HG03039 (cell line): ENCODE measurements around the gene ISL2.

ENCODE experiments used
- ATAC-seq: cut with Tn5 transposase; IDR thresholded peaks from one replicate; pipeline ENCODE4 v1.9.1; 2021; ENCODE audit warnings: mild to moderate bottlenecking, moderate library complexity; ENCODE audit not compliant: unreplicated experiment

Gene ISL2

DNA sequence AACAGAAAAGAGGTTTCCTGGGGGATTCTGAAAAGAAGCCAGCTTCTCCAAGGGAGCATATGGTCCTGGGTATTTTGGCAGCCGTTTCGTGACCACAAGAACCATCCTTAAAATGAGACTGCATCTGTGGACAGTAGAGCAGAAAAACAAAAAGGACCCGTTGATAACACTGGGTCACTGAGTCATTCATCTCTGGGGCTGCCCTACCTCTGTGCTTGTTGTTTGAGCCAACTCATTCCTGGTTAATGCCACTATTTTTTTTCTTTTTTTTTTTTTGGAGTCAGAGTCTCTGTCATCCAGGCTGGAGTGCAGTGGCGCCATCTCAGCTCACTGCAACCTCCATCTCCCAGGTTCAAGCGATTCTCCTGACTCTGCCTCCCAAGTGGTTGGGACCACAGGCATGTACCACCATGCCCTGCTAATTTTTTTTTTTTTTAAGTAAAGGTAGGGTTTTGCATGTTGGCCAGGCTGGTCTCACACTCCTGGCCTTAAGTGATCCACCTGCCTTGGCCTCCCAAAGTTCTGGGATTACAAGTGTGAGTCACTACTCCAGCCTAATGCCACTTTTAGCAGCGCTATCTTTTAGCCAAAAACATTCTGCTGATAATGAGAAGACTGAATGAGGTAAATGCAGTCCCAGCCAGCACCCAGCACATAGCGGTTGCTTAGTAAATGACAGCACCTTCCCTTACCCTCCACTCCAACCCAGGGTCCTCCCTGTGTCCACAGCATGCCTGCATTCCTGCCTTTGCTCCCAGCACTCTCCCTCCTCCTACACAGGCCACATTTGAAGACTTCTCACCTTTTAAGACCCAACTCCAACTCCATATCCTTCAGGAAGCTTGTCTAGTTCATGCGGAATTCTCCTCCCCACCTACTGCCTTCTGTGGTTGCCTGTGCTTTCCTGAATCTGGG lies 9.1 kb upstream of the ISL2 start:
- no peak for ATAC-seq

DNA sequence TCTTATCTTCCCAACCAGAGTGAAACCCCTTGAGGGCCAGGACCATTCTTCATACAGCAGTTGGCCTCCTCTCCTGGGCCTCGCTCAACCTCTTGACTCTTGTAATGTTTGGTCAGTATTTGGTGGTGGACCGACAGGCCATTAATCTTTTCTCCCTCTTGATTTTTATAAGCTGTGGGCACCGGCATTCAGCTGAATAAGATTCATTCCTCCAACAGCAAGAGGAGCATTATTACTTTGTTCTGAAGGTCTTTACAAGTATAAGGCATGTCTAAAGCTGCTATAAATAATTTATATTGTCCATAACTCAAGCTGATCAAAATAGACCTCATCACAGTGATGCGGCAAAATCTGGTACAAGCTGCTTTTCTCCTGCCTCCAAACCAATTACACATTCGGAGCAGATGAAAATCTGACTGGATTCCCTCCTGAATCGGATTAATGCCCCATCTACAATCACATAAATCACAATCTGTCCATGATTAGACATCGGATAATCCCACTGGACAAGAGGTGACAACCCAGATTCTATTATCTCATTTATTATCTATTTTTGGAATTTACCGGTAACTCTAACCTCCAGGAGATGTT lies 8.4 kb upstream of the ISL2 start:
- ATAC-seq, result no peak

DNA sequence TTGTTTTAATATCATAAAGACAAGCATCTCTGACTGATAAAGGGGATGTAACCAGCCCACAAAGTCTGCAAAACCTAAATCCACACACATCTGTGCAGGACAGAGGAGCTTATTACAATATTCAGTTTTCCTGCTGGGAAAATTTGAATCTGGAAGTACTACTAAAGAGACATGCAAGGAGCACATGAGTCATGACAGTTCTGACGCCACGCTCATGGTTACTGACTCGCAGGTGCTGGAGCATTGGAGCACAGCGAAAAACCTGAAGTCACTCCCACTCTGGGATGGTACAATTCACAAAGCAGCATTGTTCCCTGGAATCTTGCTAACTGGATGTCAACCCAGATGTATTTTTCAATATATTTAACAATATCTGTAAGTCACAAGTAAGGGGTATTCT lies 7.6 kb upstream of the ISL2 start:
- no peak for ATAC-seq

DNA sequence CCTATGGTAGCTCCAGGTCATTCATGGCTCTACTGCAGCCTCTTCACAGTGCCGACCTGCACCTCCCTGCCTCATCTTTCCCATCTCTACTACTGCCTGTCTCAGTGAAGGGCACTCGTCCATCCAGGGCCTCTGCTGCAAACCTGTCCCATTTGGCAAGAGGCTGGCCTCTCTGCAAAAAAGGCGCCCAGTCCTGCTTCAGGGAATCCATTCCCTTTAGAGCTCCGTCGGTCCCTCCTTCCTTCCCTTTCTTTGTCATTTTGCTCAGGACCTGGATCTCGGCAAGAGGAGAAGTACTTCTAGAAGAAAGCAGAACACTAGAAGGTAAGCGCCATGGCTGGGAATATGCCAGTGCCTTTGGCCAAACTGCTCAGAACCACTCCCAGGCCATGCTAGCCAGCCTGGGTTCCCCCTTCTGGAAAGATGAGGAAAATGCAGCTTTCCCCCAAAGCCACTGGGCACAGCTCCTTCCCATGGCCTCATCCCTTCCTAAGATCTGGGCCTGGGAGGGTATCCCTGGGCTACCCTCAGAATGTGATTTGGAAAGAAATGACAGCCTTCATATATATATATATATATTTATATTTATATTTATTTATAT lies 6.4 kb upstream of the ISL2 start:
- ATAC-seq, result no peak

DNA sequence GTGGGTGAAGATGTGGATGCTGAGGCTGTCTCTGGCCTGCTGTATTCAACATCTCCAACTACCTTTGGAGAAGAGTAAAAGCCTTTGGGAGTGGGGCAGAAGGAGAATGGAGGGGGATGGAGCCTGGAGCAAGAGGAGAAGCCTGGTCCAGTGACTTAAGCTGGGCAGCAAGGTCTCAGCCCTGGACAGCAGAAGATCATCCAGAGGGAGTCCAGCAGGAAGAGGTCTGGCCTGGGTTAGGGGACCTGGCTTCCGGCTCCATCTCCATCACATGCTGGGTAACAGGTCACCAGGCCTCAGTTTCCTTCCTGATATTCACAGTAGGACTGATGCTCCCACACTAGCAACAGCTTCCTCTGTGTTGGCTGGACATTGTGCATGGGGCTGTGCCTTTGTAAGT lies 3.8 kb upstream of the ISL2 start:
- ATAC-seq, result no peak

DNA sequence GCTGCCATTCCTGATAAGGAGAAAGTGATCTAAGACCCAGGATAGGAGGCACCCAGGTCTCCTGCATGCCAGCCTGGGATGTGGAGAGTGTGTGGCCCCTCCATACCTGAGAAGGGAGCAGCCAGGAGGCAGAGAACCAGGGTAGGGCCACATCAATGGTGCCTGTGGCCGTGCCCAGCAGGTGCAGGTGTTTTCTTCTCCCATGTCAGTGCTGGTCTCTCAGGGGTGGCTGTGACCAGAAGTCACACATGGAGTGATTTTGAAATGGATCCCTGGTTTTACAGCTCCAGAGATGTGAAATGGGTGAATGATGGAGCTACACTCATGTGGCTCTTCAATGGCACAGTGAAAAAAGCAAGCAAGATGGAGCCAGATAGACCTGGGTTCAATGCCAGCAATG lies 3.3 kb upstream of the ISL2 start:
- ATAC-seq, result no peak

DNA sequence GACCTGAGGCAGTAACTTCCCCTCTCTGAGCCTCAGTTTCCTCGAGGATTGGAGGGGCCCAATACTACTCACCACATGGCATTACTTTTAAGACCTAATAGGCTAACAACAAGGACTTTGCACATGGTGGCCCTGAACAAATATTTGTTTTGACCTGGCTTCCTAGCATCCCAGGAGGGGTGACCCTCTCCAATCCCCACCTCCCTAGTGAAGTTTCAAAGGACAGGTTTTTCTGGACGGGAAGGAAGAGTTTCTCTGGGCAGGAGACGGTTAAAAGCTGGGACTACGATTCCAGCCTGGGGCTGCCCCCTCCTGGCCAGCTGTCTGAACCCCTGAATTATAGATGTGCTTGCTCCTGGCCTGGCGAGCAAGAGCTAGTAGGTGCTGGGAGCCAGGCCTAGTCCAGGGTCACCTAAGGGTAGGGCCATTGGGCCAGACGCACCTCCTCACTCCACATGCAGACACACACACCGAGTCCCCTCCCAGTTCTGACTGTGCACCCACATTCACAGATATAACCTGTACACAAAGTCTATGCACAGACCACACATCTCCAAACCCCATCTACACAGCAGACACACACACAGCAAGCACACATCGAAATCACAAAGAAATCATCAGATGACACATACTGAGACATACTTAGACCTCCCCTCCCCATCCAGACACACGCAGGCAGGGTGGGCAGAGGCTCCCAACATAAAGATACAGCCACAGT lies 2.7 kb upstream of the ISL2 start:
- no peak for ATAC-seq

DNA sequence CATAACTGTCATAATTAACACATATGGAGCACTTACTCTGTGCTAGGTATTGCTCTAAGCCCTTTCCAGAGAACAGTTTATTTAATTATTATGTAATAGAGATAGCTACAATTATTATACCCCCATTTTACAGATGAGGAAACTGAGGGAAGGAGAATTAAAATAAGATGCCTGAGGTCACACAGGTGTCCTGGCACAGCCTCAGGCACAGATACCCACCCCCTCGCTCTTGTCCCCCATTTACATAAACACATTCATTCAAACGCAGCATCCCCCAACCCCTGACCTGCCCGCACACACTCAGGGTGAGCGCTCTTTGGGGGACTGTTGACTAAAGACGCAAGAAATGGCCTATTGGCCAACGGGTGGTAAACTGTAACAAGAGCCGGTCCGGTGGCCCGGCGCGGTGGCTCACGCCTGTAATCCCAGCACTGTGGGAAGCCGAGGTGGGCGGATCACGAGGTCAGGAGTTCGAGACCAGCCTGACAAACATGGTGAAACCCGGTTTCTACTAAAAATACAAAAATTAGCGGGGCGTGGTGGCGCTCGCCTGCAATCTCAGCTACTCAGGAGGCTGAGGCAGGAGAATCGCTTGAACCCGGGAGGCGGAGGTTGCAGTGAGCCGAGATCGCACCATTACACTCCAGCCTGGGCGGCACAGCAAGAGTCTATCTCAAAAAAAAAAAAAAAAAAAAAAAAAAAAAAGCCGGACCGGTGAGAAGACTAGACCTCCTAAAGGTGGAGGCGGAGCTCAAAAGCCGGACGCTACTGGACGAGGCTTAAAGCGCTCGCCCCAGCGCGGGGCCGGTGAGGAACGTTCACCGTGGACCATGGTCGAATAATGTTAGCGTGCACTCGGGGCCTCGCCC lies 1.9 kb upstream of the ISL2 start:
- ATAC-seq, result no peak

DNA sequence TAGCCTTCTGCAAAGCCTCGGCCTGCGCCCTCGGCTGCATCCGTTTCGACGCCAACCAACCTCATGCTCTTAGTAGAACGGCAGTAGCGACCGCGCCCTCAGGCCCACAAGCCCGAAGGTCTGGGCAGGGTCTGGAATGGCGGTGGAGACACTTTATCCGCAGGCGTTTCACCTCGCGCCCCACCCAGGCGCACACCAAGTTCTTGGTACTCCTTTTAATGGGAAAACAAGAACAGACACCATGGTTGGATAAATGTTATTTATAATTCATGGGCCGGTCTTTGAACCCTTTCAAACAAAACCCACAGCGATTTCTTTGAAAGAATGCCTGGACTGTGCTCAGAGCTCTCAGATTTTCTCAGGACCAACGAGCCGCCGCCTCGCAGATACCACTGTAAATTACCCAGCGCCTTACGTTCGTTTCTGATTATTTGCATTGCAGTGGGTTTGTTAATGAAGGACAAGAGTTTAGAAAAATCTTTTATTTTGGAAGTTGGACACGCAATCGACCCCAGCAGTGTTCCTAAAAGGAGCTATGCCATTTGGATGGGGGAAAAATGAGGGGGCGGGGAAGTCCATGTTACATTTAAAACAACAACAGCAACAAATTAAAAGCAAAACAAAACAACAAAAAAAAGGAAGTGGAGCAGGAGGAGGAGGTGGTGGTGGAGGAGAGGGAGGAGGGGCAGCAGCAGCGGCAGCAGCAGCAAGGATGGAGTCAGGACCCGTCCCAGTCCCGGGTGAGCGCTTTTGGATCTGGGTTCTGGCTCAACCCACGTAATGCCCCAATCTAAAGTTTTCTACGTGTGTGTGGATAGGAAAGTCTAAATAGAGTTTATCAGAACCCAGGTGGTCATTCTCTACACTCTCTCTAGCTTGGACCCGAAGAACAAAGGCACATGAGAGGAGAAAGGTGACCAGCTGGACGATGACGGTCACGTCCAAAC lies 993 bp upstream of the ISL2 start:
- ATAC-seq, result no peak

DNA sequence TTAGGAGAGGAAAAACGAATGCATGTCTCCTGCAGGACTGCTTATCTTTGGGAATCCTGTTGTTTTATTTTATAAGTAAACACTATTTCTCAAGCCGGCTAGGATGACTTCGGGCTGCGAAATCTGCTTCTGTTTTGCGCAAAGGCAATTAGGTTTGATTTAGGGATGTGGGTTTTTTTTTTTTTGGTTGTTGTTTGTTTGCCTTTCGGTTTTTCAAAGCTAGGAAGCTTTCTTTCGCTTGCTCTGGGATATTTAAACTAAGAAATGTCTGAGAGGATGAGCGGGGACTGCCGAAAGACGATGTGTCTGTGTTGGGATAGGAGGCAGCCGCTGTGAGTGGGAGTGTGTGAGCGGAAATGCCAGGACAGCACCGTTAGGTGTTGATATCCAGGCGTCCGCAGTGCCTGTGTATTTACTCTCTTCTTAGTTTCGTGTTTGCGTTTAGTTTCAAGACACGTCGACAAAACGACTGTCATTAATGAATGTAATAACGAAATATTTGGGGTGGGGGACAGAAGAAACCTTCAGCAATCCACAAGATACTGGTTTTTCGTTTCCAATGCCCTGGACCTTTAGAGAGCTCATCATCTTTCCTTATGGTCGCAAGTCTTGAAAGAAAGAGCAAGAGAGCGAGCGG lies 604 bp downstream of the ISL2 start:
- ATAC-seq, result no peak

DNA sequence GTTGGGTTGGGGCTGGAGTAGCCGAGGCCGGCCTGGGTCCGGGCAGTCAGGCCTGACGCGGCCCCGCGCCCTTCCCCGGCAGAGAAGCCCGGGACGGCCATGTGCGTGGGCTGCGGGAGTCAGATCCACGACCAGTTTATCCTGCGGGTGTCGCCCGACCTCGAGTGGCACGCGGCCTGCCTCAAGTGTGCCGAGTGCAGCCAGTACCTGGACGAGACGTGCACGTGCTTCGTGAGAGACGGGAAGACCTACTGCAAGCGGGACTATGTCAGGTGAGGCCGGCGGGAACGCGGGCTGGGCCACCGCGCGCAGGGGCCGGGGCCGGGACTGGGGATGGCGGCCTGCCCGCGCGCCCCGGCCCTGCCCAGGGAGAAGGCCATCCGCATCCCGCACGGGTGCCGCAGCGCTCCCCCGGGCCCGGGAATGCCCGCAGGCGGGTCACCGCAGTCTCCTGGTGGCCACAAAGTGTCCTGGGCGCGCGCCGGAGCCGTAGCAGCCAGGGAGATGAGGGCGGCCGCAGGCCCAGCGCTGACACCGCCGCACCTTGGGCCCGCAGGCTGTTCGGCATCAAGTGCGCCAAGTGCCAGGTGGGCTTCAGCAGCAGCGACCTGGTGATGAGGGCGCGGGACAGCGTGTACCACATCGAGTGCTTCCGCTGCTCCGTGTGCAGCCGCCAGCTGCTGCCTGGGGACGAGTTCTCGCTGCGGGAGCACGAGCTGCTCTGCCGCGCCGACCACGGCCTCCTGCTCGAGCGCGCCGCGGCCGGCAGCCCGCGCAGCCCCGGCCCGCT lies 1.3 kb downstream of the ISL2 start:
- no peak for ATAC-seq

DNA sequence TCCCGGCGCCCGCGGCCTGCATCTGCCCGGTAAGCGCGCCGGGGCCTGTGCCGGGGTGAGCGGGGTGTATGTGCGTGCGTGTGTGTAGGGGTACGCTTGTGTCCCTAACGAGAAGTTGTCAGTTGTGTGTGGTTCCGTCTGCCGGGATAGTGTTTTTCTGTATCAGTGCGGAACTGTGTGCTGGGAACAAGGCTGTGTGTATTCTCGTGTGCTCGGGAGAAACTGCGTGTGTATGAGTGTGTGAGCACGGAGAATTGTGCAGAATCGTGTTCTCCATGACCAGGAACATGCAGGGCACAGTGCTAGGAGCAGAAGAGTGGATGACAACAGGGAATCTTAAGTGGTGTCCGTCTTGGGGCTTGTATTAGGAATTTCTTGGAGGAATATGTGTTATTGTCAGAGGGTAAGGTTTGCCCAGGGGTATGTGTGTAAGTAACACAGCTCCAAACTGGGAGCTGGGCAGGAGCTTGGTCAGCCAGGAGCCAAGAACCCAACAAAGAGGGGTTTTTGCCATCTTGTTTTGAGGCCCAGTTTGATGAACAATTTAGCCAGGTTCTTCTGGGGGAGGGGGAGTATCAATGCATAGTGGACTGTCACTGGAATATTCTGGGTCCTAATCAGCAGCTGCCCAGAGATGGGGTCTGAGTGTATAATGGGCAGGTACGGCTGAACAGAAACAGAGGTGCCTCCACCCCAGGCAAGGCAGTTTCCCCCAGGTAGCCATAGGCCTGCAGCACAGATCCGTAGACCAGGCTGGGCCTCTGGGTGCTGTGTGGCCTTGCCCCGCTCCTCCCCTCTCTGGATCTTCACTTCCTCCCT lies 2.1 kb downstream of the ISL2 start:
- no peak for ATAC-seq

DNA sequence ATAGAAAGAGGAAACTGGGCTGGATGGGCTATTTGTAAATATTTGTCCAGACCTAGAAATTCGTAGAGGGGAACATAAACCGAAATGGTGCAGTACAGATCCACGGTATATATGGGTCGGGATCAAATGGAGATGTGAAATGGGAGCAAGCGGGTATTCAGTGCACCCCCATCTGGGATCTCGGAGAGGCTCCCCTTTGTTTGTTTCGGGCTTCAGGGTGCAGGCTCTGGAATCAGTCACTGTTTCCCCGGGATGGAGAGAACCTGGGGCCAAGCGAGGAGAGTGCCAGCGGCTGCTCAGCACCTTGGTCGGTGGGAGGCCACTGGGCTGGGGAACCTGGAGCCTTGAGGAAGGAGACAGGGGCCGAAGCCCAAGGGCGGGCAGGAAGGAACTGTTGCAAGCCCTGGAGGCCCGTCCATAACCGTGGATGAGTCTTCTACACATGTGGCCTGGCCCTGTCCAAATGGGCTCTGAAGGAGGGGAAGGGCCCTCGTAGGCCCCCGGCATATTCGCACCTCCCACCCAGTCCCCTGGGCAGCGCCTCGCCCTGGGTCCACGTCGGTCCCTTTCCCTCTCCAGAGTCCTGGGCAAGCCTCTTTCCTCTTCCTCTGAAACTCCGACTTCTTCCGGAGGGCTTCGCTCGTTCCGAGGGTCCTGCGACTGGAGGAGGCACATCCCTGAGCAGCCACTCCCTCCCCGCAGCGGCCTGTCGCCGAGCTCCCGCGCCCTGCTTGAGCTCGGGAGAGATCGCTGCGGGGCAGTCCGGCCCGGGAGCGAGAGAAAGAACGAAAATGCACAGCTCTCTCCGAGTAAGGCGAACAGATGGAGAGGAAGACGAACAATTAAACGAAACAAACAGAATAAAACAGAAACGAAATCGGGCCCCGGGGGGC lies 3.0 kb downstream of the ISL2 start:
- ATAC-seq, result no peak

DNA sequence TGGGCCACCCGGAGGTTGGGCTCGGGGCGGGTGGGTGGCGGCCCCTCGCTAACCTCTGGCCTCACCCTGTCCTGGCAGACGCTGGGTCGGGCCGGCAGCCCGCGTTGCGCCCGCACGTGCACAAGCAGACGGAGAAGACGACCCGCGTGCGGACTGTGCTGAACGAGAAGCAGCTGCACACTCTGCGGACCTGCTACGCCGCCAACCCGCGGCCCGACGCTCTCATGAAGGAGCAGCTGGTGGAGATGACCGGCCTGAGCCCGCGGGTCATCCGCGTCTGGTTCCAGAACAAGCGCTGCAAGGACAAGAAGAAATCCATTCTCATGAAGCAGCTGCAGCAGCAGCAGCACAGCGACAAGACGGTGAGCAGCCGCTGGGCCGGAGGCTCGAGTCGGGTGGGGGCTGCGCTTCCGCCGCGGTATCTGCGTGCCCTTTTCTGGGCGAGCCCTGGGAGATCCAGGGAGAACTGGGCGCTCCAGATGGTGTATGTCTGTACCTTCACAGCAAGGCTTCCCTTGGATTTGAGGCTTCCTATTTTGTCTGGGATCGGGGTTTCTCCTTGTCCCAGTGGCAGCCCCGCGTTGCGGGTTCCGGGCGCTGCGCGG lies 3.7 kb downstream of the ISL2 start:
- ATAC-seq, result no peak

DNA sequence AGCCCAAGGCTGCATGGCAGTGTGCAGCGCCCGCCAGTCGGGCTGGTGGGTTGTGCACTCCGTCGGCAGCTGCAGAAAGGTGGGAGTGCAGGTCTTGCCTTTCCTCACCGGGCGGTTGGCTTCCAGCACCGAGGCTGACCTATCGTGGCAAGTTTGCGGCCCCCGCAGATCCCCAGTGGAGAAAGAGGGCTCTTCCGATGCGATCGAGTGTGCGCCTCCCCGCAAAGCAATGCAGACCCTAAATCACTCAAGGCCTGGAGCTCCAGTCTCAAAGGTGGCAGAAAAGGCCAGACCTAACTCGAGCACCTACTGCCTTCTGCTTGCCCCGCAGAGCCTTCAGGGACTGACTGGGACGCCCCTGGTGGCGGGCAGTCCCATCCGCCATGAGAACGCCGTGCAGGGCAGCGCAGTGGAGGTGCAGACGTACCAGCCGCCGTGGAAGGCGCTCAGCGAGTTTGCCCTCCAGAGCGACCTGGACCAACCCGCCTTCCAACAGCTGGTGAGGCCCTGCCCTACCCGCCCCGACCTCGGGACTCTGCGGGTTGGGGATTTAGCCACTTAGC lies 4.3 kb downstream of the ISL2 start:
- ATAC-seq, result no peak
